OCI-LY7 (cell line): ENCODE measurements around the gene FABP2.

Experiments
- CTCF ChIP-seq: fragments of 200-600 bp; sonication (generic); conservative IDR thresholded peaks from 2 replicates; pipeline ENCODE4 v1.5.1; 2014; ENCODE audit warnings: mild to moderate bottlenecking, antibody characterized with exemption, low read length, moderate library complexity, mixed read lengths
- EZH2phosphoT487 ChIP-seq: fragments of 200-600 bp; sonication (generic); IDR thresholded peaks from 2 replicates; pipeline ENCODE4 v1.6.1; 2018; ENCODE audit warnings: low read depth, borderline replicate concordance, mild to moderate bottlenecking, mixed run types, antibody characterized with exemption, low read length, moderate library complexity, mixed read lengths

GRCh38 chr4:119329835-119330620, 8.1 kb upstream of the FABP2 start:
- TF ChIP-seq CTCF (no peak), EZH2phosphoT487 (no peak)
